Measurements from ENCODE around the gene GPR155.
"Not testable (repeated sequence)": the region's sequence is repeated elsewhere in the genome, so short reads cannot be mapped to it uniquely, and the experiment has no call there.

DNA sequence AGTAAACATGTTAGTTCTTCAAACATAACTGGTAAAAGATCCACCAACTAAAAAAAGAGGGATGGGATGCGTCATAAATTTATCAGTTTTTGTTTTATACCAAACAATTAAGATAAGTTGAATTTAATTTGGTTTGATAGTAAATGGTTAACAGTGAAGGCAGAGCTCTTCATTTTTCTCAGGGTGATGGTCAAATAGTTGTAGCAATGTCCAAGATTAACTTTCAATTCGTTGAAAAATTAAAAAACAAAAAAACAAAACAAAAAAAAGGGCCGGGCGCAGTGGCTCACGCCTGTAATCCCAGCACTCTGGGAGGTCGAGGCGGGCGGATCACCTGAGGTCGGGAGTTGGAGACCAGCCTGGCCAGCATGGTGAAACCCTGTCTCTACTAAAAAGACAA lies 1.8 kb downstream of the GPR155 start:
- TF ChIP-seq, protein P1, sequence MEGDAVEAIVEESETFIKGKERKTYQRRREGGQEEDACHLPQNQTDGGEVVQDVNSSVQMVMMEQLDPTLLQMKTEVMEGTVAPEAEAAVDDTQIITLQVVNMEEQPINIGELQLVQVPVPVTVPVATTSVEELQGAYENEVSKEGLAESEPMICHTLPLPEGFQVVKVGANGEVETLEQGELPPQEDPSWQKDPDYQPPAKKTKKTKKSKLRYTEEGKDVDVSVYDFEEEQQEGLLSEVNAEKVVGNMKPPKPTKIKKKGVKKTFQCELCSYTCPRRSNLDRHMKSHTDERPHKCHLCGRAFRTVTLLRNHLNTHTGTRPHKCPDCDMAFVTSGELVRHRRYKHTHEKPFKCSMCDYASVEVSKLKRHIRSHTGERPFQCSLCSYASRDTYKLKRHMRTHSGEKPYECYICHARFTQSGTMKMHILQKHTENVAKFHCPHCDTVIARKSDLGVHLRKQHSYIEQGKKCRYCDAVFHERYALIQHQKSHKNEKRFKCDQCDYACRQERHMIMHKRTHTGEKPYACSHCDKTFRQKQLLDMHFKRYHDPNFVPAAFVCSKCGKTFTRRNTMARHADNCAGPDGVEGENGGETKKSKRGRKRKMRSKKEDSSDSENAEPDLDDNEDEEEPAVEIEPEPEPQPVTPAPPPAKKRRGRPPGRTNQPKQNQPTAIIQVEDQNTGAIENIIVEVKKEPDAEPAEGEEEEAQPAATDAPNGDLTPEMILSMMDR (IDR thresholded peaks at IDR 0.05; ENCODE audit: insufficient read depth, low read depth, low read length), result not testable (repeated sequence)
- not testable (repeated sequence) for TF ChIP-seq EZH2 (IDR thresholded peaks at IDR 0.05; ENCODE audit: insufficient read depth, low read length)

Measured in astrocyte (in vitro differentiated cells and primary cell).